HepG2 (cell line): ENCODE measurements around the gene PIP4K2B. TPM values are rescaled to one million over a fixed set of nuclear protein-coding genes. Genes with fewer than 3 reads are reported as not detected.

Experiments
- ATAC-seq: fragments of 200-7000 bp; cut with Tn5 transposase; 3 replicates; pipeline ENCODE4 v1.9.1; 2020; ENCODE audit warnings: mild to moderate bottlenecking, moderate library complexity
- BruUV-seq: library from RNA; stranded (reverse); fragments of 400-500 nt; replicated peaks from 2 replicates; lab custom pipeline; 2021; lab: Mats Ljungman, UMichigan
- CTCF ChIA-PET: fragments of 300-600 bp; formaldehyde crosslinking; extraction: SDS; loops from one replicate; lab custom pipeline; 2021; ENCODE audit warnings: low total read pairs, inconsistent platforms, low intra/inter-chr PET ratio; lab: Yijun Ruan, JAX
- POLR2A ChIA-PET: fragments of 350-600 bp; sonication (Branson Sonifier 250); formaldehyde crosslinking; loops from one replicate; lab custom pipeline; 2020; ENCODE audit warnings: antibody characterized with exemption, inconsistent platforms; lab: Yijun Ruan, JAX
- DNase-seq: peaks from one replicate; pipeline ENCODE4 v3.0.0-alpha.2; 2015; ENCODE audit warnings: low spot score
- FAIRE-seq: peaks from 3 replicates; lab custom pipeline; 2011; peaks lifted over from hg19 to GRCh38; lab: Jason Lieb, UNC
- H2AFZ ChIP-seq: one replicate; pipeline ENCODE4 v1.6.1; 2011; ENCODE audit warnings: low read length, inconsistent platforms
- H3K27ac ChIP-seq: fragments of 300-600 bp; 3 replicates; pipeline ENCODE4 v1.8.0; 2011; ENCODE audit warnings: mixed run types, mild to moderate bottlenecking, mixed read lengths, low read length, inconsistent platforms; ENCODE audit not compliant: insufficient read depth; ENCODE audit errors: extremely low read length
- H3K27me3 ChIP-seq, 2 experiments: fragments of 200-600 bp in 1 of 2; 2 replicates in 1 of 2; 3 replicates in 1 of 2; pipeline versions ENCODE4 v1.6.0 to v1.8.0; 2011; ENCODE audit warnings: low read length in 2 of 2, mild to moderate bottlenecking in 2 of 2, moderate library complexity in 2 of 2, inconsistent platforms in 1 of 2; ENCODE audit not compliant: insufficient read depth in 2 of 2, control insufficient read depth in 1 of 2
- H3K36me3 ChIP-seq, 2 experiments: fragments of 200-600 bp in 1 of 2; replicated peaks in 1 of 2; 2 replicates in 1 of 2; 3 replicates in 1 of 2; pipeline versions ENCODE4 v1.5.1 to v1.8.0; 2011; ENCODE audit warnings: low read length in 2 of 2, inconsistent platforms in 1 of 2; ENCODE audit not compliant: insufficient read depth in 2 of 2, control insufficient read depth in 1 of 2
- H3K4me1 ChIP-seq: 2 replicates; pipeline ENCODE4 v1.5.1; 2012; ENCODE audit warnings: low read length, inconsistent platforms; ENCODE audit not compliant: insufficient read depth
- H3K4me2 ChIP-seq: 2 replicates; pipeline ENCODE4 v1.6.0; 2011; ENCODE audit warnings: low read depth, low read length, inconsistent platforms
- H3K4me3 ChIP-seq, 3 experiments: fragments of 200-600 bp in 1 of 3; sonication (generic), shearing (Covaris generic) in 1 of 3; replicated peaks in 1 of 3; 2 replicates each; pipeline ENCODE4 v1.5.1; 2011 to 2016; ENCODE audit warnings: low read length in 3 of 3, inconsistent platforms in 2 of 3, low read depth in 2 of 3, mild to moderate bottlenecking in 2 of 3, control low read depth in 1 of 3, mixed read lengths in 1 of 3; ENCODE audit not compliant: insufficient read depth in 1 of 3
- H3K79me2 ChIP-seq: one replicate; pipeline ENCODE4 v1.6.1; 2011; ENCODE audit warnings: low read length, inconsistent platforms; ENCODE audit not compliant: insufficient read depth
- H3K9ac ChIP-seq: 2 replicates; pipeline ENCODE4 v1.6.0; 2011; ENCODE audit warnings: mild to moderate bottlenecking, low read depth, low read length, inconsistent platforms; ENCODE audit not compliant: insufficient read depth
- H3K9me3 ChIP-seq: 2 replicates; pipeline ENCODE4 v1.5.1; 2012; ENCODE audit warnings: mild to moderate bottlenecking, low read length
- H4K20me1 ChIP-seq: 2 replicates; pipeline ENCODE4 v1.6.0; 2011; ENCODE audit warnings: inconsistent platforms, mild to moderate bottlenecking, low read length, moderate library complexity; ENCODE audit not compliant: insufficient read depth
- AGO2 ChIP-seq: fragments of 200-400 bp; formaldehyde crosslinking; optimal IDR thresholded peaks from 2 replicates; pipeline ENCODE3; 2017; ENCODE audit warnings: mild to moderate bottlenecking, low read depth, low read length, moderate library complexity
- CENPT ChIP-seq: sonication (generic); formaldehyde crosslinking; IDR thresholded peaks from 2 replicates; pipeline ENCODE4 v1.8.0; 2022; ENCODE audit warnings: low read depth, mild to moderate bottlenecking, moderate library complexity, missing genetic modification reagents
- CHD4 ChIP-seq: fragments of 200-600 bp; sonication (generic); IDR thresholded peaks from 2 replicates; pipeline ENCODE4 v1.7.0; 2017; ENCODE audit warnings: mild to moderate bottlenecking, low read length, borderline replicate concordance
- GMEB2 ChIP-seq: IDR thresholded peaks from 2 replicates; pipeline ENCODE4 v1.6.1; 2016; ENCODE audit warnings: missing biosample characterization, missing genetic modification reagents, low read depth
- KDM2A ChIP-seq: sonication (generic); formaldehyde crosslinking; IDR thresholded peaks from 2 replicates; pipeline ENCODE4 v1.4.0; 2020; ENCODE audit warnings: low read depth, missing genetic modification reagents, borderline replicate concordance
- NPAS2 ChIP-seq: sonication (generic); formaldehyde crosslinking; IDR thresholded peaks from 2 replicates; pipeline ENCODE4 v1.8.0; 2022; ENCODE audit warnings: mild to moderate bottlenecking, missing genetic modification reagents, borderline replicate concordance
- PHF5A ChIP-seq: IDR thresholded peaks from one replicate; pipeline ENCODE4 v1.6.1; 2018; ENCODE audit warnings: low read depth, missing genetic modification reagents; ENCODE audit not compliant: unreplicated experiment
- POLR2A ChIP-seq, 2 experiments: IDR thresholded peaks; 2 replicates each; pipeline ENCODE4 v1.6.1; 2011; ENCODE audit warnings: low read depth in 2 of 2, low read length in 2 of 2, mild to moderate bottlenecking in 1 of 2, moderate library complexity in 1 of 2; ENCODE audit not compliant: insufficient read depth in 1 of 2
- SSRP1 ChIP-seq: IDR thresholded peaks from 2 replicates; pipeline ENCODE4 v1.6.1; 2016; ENCODE audit warnings: control low read depth
- TARDBP ChIP-seq: sonication (generic); formaldehyde crosslinking; IDR thresholded peaks from 2 replicates; pipeline ENCODE4 v1.8.0; 2022; ENCODE audit warnings: mild to moderate bottlenecking, missing genetic modification reagents
- ZBTB38 ChIP-seq: sonication (generic); formaldehyde crosslinking; IDR thresholded peaks from 2 replicates; pipeline ENCODE4 v1.5.1; 2020; ENCODE audit warnings: mild to moderate bottlenecking, missing genetic modification reagents
- ZIK1 ChIP-seq: sonication (generic); formaldehyde crosslinking; IDR thresholded peaks from 2 replicates; pipeline ENCODE4 v1.5.0; 2020; ENCODE audit warnings: mild to moderate bottlenecking, low read depth, missing genetic modification reagents, borderline replicate concordance
- ZNF687 ChIP-seq: sonication (generic); formaldehyde crosslinking; IDR thresholded peaks from 2 replicates; pipeline ENCODE4 v1.5.1; 2020; ENCODE audit warnings: mild to moderate bottlenecking, missing genetic modification reagents, moderate library complexity
- WGBS: methylation state at CpG from one replicate; pipeline ENCODE4 v1.1.6; 2017; ENCODE audit warnings: low lambda C conversion rate; 5-methylcytosine and 5-hydroxymethylcytosine counted together
- in situ Hi-C: cut with HindIII; loops from 2 replicates; pipeline ENCODE4 v1.10.0; 2017; ENCODE audit warnings: low pct_unique_long_range_greater_than_20kb; ENCODE audit not compliant: extremely low pct_ligation_motif_present
- intact Hi-C: fragments of 100-400 bp; cut with micrococcal nuclease; formaldehyde crosslinking; loops from one replicate; pipeline ENCODE4 v1.10.0; 2022; ENCODE audit not compliant: unreplicated experiment
- polyA plus RNA-seq, 8 experiments: library from polyadenylated mRNA; depleted of rRNA in 3 of 8; stranded (reverse) in 7 of 8; unstranded in 1 of 8; fragments of >200 nt; fragmentation: Illumina TruSeq in 4 of 8; extraction: Trizol in 4 of 8; gene quantifications; 2 replicates each; pipeline versions ENCODE4 v1.2.1 to v1.2.3, GENCODE V29; 2011 to 2016; ENCODE audit warnings: low read depth in 4 of 8, missing spikeins in 1 of 8, mixed read lengths in 1 of 8; ENCODE audit not compliant: insufficient read depth in 1 of 8
- total RNA-seq, 5 experiments: library from RNA; depleted of rRNA; stranded (reverse); fragments of >200 nt; fragmentation: Illumina TruSeq; extraction: Trizol; gene quantifications; 2 replicates each; pipeline ENCODE4 v1.2.3, GENCODE V29; 2016; ENCODE audit warnings: low read depth in 1 of 5
- TF ChIP-seq, protein P1 (sequence below): sonication (generic); formaldehyde crosslinking; IDR thresholded peaks from 2 replicates; pipeline ENCODE4 v1.4.0; 2020; ENCODE audit warnings: missing genetic modification reagents
- TF ChIP-seq, protein P2 (sequence below): conservative IDR thresholded peaks from 2 replicates; pipeline ENCODE4 v1.6.1; 2018; ENCODE audit warnings: missing genetic modification reagents

Gene PIP4K2B
- total and polyA plus RNA-seq, 2 of the 13 experiments (the other 11 are each of a cell fraction or from before 2014, with no cell fraction given), result 20.4 to 54.0 TPM

DNA sequence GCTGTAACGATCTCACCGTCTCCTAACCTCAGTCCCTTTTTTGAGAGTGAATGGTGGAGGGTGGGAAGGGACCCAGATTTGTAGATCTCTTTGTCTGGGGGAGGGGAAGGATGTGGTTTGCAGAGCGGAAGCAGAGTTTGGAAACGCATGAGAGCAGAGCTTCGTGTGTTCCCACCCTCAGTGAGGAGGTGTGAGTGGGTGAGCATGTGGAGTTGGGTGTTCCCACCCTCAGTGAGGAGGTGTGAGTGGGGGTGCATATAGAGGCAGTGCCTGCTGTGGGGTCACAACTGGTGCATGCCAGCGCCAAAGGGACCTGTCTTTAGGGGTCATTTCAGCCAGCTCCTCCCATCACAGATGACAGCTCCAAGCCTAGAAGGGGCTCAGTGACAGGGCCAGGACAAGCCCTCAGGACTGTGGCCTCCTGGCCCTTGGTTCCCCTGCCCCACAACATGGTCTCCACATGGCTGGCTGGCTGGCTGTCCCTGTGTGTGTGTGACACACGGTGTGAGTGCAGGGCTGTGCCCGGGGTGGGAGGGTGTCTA lies 71.0 kb downstream of the PIP4K2B start:
- POLR2A ChIA-PET, result interaction anchor here (0.8 to 3.0 kb wide), 12 partner anchors 9 to 51 kb away, joined by 3 to 29 read pairs (median 6); partner anchors contain the start of genes MLLT6 and PSMB3
- BruUV-seq, result no TSS peak
- Histone ChIP-seq H3K9ac (no peak overlapping the region), H3K27me3 (no peaks in the 10 kb centered on the region), H3K4me1 (peaks cover 39% of the 10 kb centered on the region), H3K27ac (no peak overlapping the region), H2AFZ (no peak overlapping the region), H3K36me3 (peaks cover 17 to 29% of the 10 kb centered on the region in 2 experiments), H3K4me2 (no peak overlapping the region), H4K20me1 (peaks cover 7% of the 10 kb centered on the region; the same call in 1 of the 2 replicates), H3K9me3 (no peaks in the 10 kb centered on the region), H3K79me2 (peaks cover 26% of the 10 kb centered on the region), H3K4me3 (no peak overlapping the region)
- ATAC-seq, result no peak
- FAIRE-seq, result no peak
- DNase-seq, result no peak
- in situ Hi-C loops (no loop called here), intact Hi-C loops (no loop called here)
- WGBS, result 94% methylated on average over 6 of the region's 8 CpGs
- CTCF ChIA-PET, result no interaction called here
- TF ChIP-seq ZBTB38 (CRISPR knock-in tag), result 0 out of 2 replicates have a peak, but pooled peaks have one; percentile 27
- peak; percentile 49; the same call in 1 of the 2 replicates for TF ChIP-seq ZNF687 (CRISPR knock-in tag)
- TF ChIP-seq NPAS2 (CRISPR knock-in tag), result no peak
- TF ChIP-seq, protein P1, sequence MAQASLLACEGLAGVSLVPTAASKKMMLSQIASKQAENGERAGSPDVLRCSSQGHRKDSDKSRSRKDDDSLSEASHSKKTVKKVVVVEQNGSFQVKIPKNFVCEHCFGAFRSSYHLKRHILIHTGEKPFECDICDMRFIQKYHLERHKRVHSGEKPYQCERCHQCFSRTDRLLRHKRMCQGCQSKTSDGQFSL (CRISPR knock-in tag), result peak; percentile 65; the same call in 1 of the 2 replicates
- peak; percentile 50; the same call in 1 of the 2 replicates for TF ChIP-seq KDM2A
- TF ChIP-seq CENPT (CRISPR knock-in tag), result no peak
- no peak for TF ChIP-seq GMEB2
- TF ChIP-seq PHF5A (CRISPR knock-in tag), result no peak
- TF ChIP-seq POLR2A (IDR thresholded peaks at IDR 0.05; ENCODE audit: insufficient read depth in 1 of 2, low read depth in 2 of 2, low read length in 2 of 2), result peak in 1 of 2 experiments; percentile 58; a peak in 1 of 4 replicates
- 0 out of 2 replicates have a peak, but pooled peaks have one; percentile 46 for TF ChIP-seq SSRP1 (CRISPR knock-in tag)
- TF ChIP-seq CHD4, result no peak
- TF ChIP-seq, protein P2, sequence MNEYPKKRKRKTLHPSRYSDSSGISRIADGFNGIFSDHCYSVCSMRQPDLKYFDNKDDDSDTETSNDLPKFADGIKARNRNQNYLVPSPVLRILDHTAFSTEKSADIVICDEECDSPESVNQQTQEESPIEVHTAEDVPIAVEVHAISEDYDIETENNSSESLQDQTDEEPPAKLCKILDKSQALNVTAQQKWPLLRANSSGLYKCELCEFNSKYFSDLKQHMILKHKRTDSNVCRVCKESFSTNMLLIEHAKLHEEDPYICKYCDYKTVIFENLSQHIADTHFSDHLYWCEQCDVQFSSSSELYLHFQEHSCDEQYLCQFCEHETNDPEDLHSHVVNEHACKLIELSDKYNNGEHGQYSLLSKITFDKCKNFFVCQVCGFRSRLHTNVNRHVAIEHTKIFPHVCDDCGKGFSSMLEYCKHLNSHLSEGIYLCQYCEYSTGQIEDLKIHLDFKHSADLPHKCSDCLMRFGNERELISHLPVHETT (CRISPR knock-in tag), result no peak
- TF ChIP-seq ZIK1, result no peak
- peak; percentile 44; the same call in 1 of the 2 replicates for TF ChIP-seq TARDBP (CRISPR knock-in tag)
- peak; percentile 99 for TF ChIP-seq AGO2
